ENCODE results near the gene NSUN6.
"Not testable (repeated sequence)": the region's sequence is repeated elsewhere in the genome, so short reads cannot be mapped to it uniquely, and the experiment has no call there.

GRCh38 chr10:18627452-18628018 is 23.9 kb downstream of the NSUN6 start:
- TF ChIP-seq GATA1 (IDR thresholded peaks at IDR 0.05; ENCODE audit: low read depth, low read length); POLR2A (IDR thresholded peaks at IDR 0.05; ENCODE audit: low read length): not testable (repeated sequence)

All from erythroblast (primary cell).